GM23338 (cell line): ENCODE data around the gene APOH. TPM values are rescaled to one million over a fixed set of nuclear protein-coding genes. Genes with fewer than 3 reads are reported as not detected.

Experiments used
- ATAC-seq: fragments of 200-7000 bp; cut with Tn5 transposase; 3 replicates; pipeline ENCODE4 v1.9.1; 2020
- DNase-seq: peaks from one replicate; pipeline ENCODE4 v3.0.0-alpha.2; 2015; ENCODE audit warnings: low spot score
- H2AFZ ChIP-seq: fragments of 200-600 bp; sonication (generic); 2 replicates; pipeline ENCODE4 v1.8.0; 2016; ENCODE audit warnings: antibody characterized with exemption, mild to moderate bottlenecking, moderate library complexity
- H3F3A ChIP-seq: fragments of 200-600 bp; sonication (generic); replicated peaks from 2 replicates; pipeline ENCODE4 v1.8.0; 2017; ENCODE audit warnings: antibody characterized with exemption, mixed run types, low read depth
- H3K27ac ChIP-seq: fragments of 200-600 bp; sonication (generic); 2 replicates; pipeline ENCODE4 v1.6.1; 2016; ENCODE audit warnings: low read depth
- H3K27me3 ChIP-seq: fragments of 200-600 bp; sonication (generic); 2 replicates; pipeline ENCODE4 v1.8.0; 2016; ENCODE audit warnings: mild to moderate bottlenecking, mixed run types, moderate library complexity; ENCODE audit not compliant: insufficient read depth
- H3K36me3 ChIP-seq: fragments of 200-600 bp; sonication (generic); 2 replicates; pipeline ENCODE4 v1.8.0; 2016; ENCODE audit warnings: mild to moderate bottlenecking; ENCODE audit not compliant: insufficient read depth
- H3K4me1 ChIP-seq: fragments of 200-600 bp; sonication (generic); 2 replicates; pipeline ENCODE4 v1.8.0; 2016; ENCODE audit warnings: mild to moderate bottlenecking, moderate library complexity; ENCODE audit not compliant: insufficient read depth
- H3K4me2 ChIP-seq: fragments of 200-600 bp; sonication (generic); 2 replicates; pipeline ENCODE4 v1.7.1; 2017; ENCODE audit warnings: mixed run types
- H3K4me3 ChIP-seq: fragments of 200-600 bp; sonication (generic); 2 replicates; pipeline ENCODE4 v1.6.1; 2016; ENCODE audit warnings: mixed run types
- H3K79me2 ChIP-seq: fragments of 200-600 bp; sonication (generic); replicated peaks from 2 replicates; pipeline ENCODE4 v1.8.0; 2017; ENCODE audit warnings: mild to moderate bottlenecking; ENCODE audit not compliant: insufficient read depth
- H3K9me2 ChIP-seq: fragments of 200-600 bp; sonication (generic); 2 replicates; pipeline ENCODE4 v1.8.0; 2017; ENCODE audit not compliant: insufficient read depth
- H4K20me1 ChIP-seq: fragments of 200-600 bp; sonication (generic); replicated peaks from 2 replicates; pipeline ENCODE4 v1.8.0; 2017; ENCODE audit warnings: mild to moderate bottlenecking; ENCODE audit not compliant: insufficient read depth
- H3K27ac Mint-ChIP-seq: 2 replicates; pipeline ENCODE4 v1.8.0; 2020; ENCODE audit warnings: inconsistent platforms, mild to moderate bottlenecking, moderate library complexity, mixed read lengths
- H3K27me3 Mint-ChIP-seq: 3 replicates; pipeline ENCODE4 v1.8.0; 2022; ENCODE audit warnings: low read depth, mild to moderate bottlenecking, moderate library complexity, mixed read lengths, inconsistent platforms; ENCODE audit not compliant: insufficient read depth, poor library complexity
- H3K36me3 Mint-ChIP-seq: 3 replicates; pipeline ENCODE4 v1.8.0; 2021; ENCODE audit warnings: low read depth, mild to moderate bottlenecking, inconsistent platforms, moderate library complexity, mixed read lengths
- H3K4me1 Mint-ChIP-seq: 3 replicates; pipeline ENCODE4 v1.8.0; 2020; ENCODE audit warnings: mild to moderate bottlenecking, inconsistent platforms, mixed read lengths
- H3K4me3 Mint-ChIP-seq: 3 replicates; pipeline ENCODE4 v1.8.0; 2021; ENCODE audit warnings: moderate library complexity, mild to moderate bottlenecking, inconsistent platforms, mixed read lengths
- H3K9me3 Mint-ChIP-seq: 3 replicates; pipeline ENCODE4 v1.8.0; 2020; ENCODE audit warnings: moderate library complexity, mild to moderate bottlenecking, inconsistent platforms, mixed read lengths
- CREB1 ChIP-seq: fragments of 250-450 bp; sonication (Bioruptor Pico); IDR thresholded peaks from 2 replicates; pipeline ENCODE4 v1.5.0; 2020; ENCODE audit warnings: low read depth, mild to moderate bottlenecking, moderate library complexity
- EZH2 ChIP-seq: fragments of 200-600 bp; sonication (generic); IDR thresholded peaks from one replicate; pipeline ENCODE4 v1.8.0; 2017; ENCODE audit warnings: antibody characterized with exemption, mild to moderate bottlenecking, low read depth; ENCODE audit not compliant: unreplicated experiment
- EZH2phosphoT487 ChIP-seq: fragments of 200-600 bp; sonication (generic); IDR thresholded peaks from one replicate; pipeline ENCODE4 v1.8.1; 2018; ENCODE audit warnings: antibody characterized with exemption; ENCODE audit not compliant: unreplicated experiment
- JUNB ChIP-seq: IDR thresholded peaks from one replicate; pipeline ENCODE4 v1.6.1; 2016; ENCODE audit warnings: antibody characterized with exemption; ENCODE audit not compliant: unreplicated experiment
- NANOG ChIP-seq: IDR thresholded peaks from 2 replicates; pipeline ENCODE4 v1.6.1; 2016; ENCODE audit warnings: antibody characterized with exemption, borderline replicate concordance
- POLR2AphosphoS5 ChIP-seq: IDR thresholded peaks from 2 replicates; pipeline ENCODE4 v1.6.1; 2016; ENCODE audit warnings: antibody characterized with exemption, low read depth
- STAT1 ChIP-seq: IDR thresholded peaks from one replicate; pipeline ENCODE4 v1.6.1; 2016; ENCODE audit warnings: antibody characterized with exemption; ENCODE audit not compliant: unreplicated experiment
- ZNF114 ChIP-seq: fragments of 250-450 bp; sonication (Bioruptor Pico); IDR thresholded peaks from 2 replicates; pipeline ENCODE4 v1.5.0; 2020; ENCODE audit warnings: mild to moderate bottlenecking, moderate library complexity
- ZNF331 ChIP-seq: fragments of 250-450 bp; sonication (Bioruptor Pico); IDR thresholded peaks from 2 replicates; pipeline ENCODE4 v1.5.0; 2020; ENCODE audit warnings: low read depth, mild to moderate bottlenecking, moderate library complexity
- polyA plus RNA-seq: library from polyadenylated mRNA; unstranded; fragments of >200 nt; fragmentation: Nextera tagmentation; extraction: Ambion mirVana; gene quantifications from 2 replicates; pipeline ENCODE4 v1.2.1, GENCODE V29; 2016
- total RNA-seq: library from RNA; depleted of rRNA; stranded (reverse); fragments of >200 nt; shearing (Covaris generic); gene quantifications from 2 replicates; pipeline ENCODE4 v1.2.3, GENCODE V29; 2014
- TF ChIP-seq, protein P1 (sequence below): IDR thresholded peaks from 2 replicates; pipeline ENCODE4 v1.6.1; 2016; ENCODE audit warnings: antibody characterized with exemption
- TF ChIP-seq, protein P2 (sequence below): fragments of 250-450 bp; sonication (Bioruptor Pico); IDR thresholded peaks from 2 replicates; pipeline ENCODE4 v1.5.0; 2020; ENCODE audit warnings: mild to moderate bottlenecking, moderate library complexity
- TF ChIP-seq, protein P3 (sequence below), 2 experiments: fragments of 200-600 bp in 1 of 2; sonication (generic) in 1 of 2; conservative IDR thresholded peaks; 2 replicates each; pipeline versions ENCODE4 v1.5.1 to v1.6.1; 2016 to 2017; ENCODE audit warnings: antibody characterized with exemption in 2 of 2, low read depth in 2 of 2, mild to moderate bottlenecking in 2 of 2, moderate library complexity in 1 of 2
- TF ChIP-seq, protein P4 (sequence below): IDR thresholded peaks from one replicate; pipeline ENCODE4 v1.6.1; 2018; ENCODE audit warnings: antibody characterized with exemption; ENCODE audit not compliant: unreplicated experiment

APOH gene
- total and polyA plus RNA-seq, 2 experiments from 2014 or later = not detected

DNA sequence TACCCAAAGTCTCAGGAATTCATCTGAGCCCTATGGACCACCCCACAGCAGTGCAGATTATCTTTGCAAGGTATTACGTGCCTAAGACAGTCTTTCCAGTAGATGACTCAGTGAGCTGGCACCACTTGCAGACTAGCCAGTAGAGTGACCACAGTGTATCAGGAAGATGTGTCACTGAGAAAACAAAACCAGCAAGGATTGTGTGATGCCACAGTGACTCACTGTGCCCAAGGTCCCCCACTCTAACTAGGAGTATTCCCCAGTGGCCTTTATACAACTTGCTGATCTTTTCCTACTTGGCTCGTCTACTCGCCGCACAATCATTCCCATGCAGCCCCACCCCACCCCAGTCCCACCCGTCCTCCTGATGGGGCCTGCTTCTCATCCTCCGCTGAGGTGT is 46.4 kb upstream of the APOH start (continued):
- TF ChIP-seq, protein P1, sequence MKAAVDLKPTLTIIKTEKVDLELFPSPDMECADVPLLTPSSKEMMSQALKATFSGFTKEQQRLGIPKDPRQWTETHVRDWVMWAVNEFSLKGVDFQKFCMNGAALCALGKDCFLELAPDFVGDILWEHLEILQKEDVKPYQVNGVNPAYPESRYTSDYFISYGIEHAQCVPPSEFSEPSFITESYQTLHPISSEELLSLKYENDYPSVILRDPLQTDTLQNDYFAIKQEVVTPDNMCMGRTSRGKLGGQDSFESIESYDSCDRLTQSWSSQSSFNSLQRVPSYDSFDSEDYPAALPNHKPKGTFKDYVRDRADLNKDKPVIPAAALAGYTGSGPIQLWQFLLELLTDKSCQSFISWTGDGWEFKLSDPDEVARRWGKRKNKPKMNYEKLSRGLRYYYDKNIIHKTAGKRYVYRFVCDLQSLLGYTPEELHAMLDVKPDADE = no peak
- no peak for TF ChIP-seq EZH2

DNA sequence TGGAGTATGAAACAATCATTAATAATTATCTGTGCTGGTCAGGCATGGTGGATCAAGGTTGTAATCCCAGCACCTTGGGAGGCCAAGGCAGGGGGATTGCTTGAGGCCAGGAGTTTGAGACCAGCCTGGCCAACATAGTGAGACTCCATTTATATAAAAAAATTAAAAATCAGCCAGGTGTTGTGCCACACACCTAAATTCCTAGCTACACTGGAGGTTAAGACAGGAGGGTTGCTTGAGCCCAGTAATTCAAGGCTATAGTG is 44.3 kb upstream of the APOH start:
- Mint-ChIP-seq H3K9me3 (peaks cover 23% of the 10 kb centered on the region), H3K4me1 (no peaks in the 10 kb centered on the region), H3K4me3 (no peak overlapping the region), H3K27me3 (peaks cover 7% of the 10 kb centered on the region), H3K36me3 (peaks cover 8% of the 10 kb centered on the region), H3K27ac (no peak overlapping the region)
- no peaks in the 10 kb centered on the region for H4K20me1 ChIP-seq
- H3F3A ChIP-seq = no peaks in the 10 kb centered on the region
- ATAC-seq (no peak), DNase-seq (no peak)
- no peaks in the 10 kb centered on the region for H3K27me3 ChIP-seq
- H2AFZ ChIP-seq = no peak overlapping the region
- no peaks in the 10 kb centered on the region for H3K36me3 ChIP-seq
- TF ChIP-seq ZNF331 (no peak), CREB1 (CRISPR knock-in tag) (no peak), STAT1 (no peak), EZH2phosphoT487 (no peak), POLR2AphosphoS5 (no peak), ZNF114 (no peak), NANOG (no peak), JUNB (no peak), EZH2 (no peak)
- TF ChIP-seq, protein P1 = no peak
- TF ChIP-seq, protein P2, sequence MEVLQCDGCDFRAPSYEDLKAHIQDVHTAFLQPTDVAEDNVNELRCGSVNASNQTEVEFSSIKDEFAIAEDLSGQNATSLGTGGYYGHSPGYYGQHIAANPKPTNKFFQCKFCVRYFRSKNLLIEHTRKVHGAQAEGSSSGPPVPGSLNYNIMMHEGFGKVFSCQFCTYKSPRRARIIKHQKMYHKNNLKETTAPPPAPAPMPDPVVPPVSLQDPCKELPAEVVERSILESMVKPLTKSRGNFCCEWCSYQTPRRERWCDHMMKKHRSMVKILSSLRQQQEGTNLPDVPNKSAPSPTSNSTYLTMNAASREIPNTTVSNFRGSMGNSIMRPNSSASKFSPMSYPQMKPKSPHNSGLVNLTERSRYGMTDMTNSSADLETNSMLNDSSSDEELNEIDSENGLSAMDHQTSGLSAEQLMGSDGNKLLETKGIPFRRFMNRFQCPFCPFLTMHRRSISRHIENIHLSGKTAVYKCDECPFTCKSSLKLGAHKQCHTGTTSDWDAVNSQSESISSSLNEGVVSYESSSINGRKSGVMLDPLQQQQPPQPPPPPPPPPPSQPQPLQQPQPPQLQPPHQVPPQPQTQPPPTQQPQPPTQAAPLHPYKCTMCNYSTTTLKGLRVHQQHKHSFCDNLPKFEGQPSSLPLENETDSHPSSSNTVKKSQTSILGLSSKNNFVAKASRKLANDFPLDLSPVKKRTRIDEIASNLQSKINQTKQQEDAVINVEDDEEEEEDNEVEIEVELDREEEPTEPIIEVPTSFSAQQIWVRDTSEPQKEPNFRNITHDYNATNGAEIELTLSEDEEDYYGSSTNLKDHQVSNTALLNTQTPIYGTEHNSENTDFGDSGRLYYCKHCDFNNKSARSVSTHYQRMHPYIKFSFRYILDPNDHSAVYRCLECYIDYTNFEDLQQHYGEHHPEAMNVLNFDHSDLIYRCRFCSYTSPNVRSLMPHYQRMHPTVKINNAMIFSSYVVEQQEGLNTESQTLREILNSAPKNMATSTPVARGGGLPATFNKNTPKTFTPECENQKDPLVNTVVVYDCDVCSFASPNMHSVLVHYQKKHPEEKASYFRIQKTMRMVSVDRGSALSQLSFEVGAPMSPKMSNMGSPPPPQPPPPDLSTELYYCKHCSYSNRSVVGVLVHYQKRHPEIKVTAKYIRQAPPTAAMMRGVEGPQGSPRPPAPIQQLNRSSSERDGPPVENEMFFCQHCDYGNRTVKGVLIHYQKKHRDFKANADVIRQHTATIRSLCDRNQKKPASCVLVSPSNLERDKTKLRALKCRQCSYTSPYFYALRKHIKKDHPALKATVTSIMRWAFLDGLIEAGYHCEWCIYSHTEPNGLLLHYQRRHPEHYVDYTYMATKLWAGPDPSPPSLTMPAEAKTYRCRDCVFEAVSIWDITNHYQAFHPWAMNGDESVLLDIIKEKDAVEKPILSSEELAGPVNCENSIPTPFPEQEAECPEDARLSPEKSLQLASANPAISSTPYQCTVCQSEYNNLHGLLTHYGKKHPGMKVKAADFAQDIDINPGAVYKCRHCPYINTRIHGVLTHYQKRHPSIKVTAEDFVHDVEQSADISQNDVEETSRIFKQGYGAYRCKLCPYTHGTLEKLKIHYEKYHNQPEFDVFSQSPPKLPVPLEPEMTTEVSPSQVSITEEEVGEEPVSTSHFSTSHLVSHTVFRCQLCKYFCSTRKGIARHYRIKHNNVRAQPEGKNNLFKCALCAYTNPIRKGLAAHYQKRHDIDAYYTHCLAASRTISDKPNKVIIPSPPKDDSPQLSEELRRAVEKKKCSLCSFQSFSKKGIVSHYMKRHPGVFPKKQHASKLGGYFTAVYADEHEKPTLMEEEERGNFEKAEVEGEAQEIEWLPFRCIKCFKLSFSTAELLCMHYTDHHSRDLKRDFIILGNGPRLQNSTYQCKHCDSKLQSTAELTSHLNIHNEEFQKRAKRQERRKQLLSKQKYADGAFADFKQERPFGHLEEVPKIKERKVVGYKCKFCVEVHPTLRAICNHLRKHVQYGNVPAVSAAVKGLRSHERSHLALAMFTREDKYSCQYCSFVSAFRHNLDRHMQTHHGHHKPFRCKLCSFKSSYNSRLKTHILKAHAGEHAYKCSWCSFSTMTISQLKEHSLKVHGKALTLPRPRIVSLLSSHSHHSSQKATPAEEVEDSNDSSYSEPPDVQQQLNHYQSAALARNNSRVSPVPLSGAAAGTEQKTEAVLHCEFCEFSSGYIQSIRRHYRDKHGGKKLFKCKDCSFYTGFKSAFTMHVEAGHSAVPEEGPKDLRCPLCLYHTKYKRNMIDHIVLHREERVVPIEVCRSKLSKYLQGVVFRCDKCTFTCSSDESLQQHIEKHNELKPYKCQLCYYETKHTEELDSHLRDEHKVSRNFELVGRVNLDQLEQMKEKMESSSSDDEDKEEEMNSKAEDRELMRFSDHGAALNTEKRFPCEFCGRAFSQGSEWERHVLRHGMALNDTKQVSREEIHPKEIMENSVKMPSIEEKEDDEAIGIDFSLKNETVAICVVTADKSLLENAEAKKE (CRISPR knock-in tag) = no peak
- TF ChIP-seq, protein P3, sequence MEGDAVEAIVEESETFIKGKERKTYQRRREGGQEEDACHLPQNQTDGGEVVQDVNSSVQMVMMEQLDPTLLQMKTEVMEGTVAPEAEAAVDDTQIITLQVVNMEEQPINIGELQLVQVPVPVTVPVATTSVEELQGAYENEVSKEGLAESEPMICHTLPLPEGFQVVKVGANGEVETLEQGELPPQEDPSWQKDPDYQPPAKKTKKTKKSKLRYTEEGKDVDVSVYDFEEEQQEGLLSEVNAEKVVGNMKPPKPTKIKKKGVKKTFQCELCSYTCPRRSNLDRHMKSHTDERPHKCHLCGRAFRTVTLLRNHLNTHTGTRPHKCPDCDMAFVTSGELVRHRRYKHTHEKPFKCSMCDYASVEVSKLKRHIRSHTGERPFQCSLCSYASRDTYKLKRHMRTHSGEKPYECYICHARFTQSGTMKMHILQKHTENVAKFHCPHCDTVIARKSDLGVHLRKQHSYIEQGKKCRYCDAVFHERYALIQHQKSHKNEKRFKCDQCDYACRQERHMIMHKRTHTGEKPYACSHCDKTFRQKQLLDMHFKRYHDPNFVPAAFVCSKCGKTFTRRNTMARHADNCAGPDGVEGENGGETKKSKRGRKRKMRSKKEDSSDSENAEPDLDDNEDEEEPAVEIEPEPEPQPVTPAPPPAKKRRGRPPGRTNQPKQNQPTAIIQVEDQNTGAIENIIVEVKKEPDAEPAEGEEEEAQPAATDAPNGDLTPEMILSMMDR (conservative IDR thresholded peaks at IDR 0.05; ENCODE audit: low read depth in 2 of 2) = no peak
- TF ChIP-seq, protein P4, sequence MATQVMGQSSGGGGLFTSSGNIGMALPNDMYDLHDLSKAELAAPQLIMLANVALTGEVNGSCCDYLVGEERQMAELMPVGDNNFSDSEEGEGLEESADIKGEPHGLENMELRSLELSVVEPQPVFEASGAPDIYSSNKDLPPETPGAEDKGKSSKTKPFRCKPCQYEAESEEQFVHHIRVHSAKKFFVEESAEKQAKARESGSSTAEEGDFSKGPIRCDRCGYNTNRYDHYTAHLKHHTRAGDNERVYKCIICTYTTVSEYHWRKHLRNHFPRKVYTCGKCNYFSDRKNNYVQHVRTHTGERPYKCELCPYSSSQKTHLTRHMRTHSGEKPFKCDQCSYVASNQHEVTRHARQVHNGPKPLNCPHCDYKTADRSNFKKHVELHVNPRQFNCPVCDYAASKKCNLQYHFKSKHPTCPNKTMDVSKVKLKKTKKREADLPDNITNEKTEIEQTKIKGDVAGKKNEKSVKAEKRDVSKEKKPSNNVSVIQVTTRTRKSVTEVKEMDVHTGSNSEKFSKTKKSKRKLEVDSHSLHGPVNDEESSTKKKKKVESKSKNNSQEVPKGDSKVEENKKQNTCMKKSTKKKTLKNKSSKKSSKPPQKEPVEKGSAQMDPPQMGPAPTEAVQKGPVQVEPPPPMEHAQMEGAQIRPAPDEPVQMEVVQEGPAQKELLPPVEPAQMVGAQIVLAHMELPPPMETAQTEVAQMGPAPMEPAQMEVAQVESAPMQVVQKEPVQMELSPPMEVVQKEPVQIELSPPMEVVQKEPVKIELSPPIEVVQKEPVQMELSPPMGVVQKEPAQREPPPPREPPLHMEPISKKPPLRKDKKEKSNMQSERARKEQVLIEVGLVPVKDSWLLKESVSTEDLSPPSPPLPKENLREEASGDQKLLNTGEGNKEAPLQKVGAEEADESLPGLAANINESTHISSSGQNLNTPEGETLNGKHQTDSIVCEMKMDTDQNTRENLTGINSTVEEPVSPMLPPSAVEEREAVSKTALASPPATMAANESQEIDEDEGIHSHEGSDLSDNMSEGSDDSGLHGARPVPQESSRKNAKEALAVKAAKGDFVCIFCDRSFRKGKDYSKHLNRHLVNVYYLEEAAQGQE = no peak
- H3K27ac ChIP-seq = no peak overlapping the region
- H3K4me2 ChIP-seq = no peak overlapping the region
- no peaks in the 10 kb centered on the region for H3K9me2 ChIP-seq
- H3K79me2 ChIP-seq = no peaks in the 10 kb centered on the region
- no peak overlapping the region for H3K4me3 ChIP-seq
- no peaks in the 10 kb centered on the region for H3K4me1 ChIP-seq
